GM18867 (cell line): ENCODE results near the gene CREBBP.
A peak's percentile ranks its signal among the peaks of the same experiment; 100 is the strongest.

Experiments used
- ATAC-seq: cut with Tn5 transposase; IDR thresholded peaks from one replicate; pipeline ENCODE4 v1.9.1; 2021; ENCODE audit warnings: mild to moderate bottlenecking, moderate library complexity; ENCODE audit not compliant: unreplicated experiment

CREBBP gene

DNA sequence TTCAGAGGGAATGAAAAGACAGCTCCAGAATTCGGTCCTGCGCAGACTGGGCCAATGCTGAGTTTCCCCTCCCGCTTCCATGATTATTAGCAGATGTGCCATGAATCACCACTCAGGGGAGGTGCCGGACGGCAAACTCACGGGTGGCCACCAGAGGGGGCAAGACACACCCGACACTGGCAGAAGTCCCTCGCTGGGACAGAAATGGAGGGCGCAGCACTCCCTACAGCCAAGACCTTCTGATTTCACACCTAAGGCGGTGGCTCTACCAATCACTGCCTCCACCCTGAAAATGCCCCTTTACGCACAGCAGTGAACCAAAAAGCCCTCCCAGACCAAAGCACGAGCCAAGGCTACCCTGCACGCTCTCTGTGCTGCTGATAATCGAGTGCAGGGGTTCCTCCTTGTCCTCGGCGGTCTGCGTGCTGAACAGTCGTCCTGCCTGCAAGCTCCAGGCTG lies 190.0 kb downstream of the CREBBP start:
- peak; percentile 62 for ATAC-seq

DNA sequence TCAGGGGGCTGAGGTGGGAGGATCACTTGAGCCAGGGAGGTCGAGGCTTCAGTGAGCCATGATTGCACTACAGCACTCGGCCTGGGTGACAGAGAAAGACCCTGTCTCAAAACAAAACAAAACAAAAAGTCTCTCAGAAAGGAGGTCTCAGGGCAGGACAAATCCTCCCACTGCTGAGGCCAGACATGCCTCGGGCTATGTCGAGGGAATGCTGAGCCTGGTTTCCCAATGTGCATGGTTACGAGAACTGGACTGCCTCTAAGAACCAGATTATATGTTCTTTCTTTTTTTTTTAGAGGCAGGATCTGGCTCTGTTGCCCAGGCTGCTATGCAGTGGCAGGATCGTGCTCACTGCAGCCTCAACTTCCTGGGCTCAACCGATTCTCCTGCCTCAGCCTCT lies 190.8 kb downstream of the CREBBP start:
- ATAC-seq = no peak

DNA sequence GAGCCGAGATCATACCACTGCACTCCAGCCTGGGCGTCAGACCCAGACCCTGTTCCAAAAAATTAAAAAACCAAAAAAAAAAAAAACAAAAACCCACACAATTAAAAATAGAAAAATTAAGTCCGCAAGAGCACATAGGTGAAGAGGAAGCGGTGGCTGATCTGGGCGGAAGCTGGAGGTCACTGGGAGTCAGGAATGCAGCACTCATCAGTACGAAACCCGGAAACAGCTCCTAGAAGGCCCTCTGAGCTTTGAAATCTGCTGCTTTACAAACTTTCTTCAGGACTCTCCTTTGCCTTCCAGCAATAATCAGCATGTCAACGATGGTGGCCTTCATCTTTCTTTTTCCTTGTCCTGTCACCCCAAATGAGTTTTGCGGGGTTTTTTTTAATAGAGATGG lies 192.7 kb downstream of the CREBBP start:
- no peak for ATAC-seq

DNA sequence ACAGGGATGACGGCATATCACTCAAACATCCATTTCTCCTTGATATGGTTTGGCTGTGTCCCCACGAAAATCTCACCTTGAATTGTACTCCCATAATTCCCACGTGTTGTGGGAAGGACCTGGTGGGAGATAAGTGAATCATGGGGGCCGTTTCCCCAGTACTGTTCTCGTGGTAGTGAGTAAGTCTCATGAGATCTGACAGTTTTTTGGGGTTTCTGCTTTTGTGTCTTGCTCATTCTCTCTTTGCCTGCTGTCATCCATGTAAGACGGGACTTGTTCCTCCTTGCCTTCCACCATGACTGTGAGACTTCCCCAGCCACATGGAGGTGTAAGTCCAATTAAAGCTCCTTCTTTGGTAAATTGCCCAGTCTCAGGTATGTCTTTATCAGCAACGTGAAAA lies 193.5 kb downstream of the CREBBP start:
- ATAC-seq = no peak

DNA sequence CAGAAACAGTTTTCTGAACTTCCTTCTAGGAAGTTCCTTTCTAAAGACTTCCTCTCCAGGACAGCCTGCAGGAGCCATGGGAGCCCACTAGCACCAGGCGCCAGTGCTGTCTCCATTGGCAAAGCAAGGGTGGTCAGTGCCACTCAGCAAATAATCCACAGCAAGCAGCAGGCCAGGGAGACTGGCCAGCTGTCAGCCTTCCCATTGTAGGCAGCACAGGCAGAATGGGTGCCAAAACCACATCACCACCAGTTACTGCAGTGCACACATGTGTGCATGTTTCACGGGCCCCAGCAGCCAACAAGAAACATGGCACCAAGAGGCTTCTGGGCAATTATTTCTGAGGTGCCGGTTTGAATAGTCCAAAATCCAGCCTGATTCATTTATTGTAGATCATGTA lies 199.3 kb downstream of the CREBBP start:
- ATAC-seq = no peak

DNA sequence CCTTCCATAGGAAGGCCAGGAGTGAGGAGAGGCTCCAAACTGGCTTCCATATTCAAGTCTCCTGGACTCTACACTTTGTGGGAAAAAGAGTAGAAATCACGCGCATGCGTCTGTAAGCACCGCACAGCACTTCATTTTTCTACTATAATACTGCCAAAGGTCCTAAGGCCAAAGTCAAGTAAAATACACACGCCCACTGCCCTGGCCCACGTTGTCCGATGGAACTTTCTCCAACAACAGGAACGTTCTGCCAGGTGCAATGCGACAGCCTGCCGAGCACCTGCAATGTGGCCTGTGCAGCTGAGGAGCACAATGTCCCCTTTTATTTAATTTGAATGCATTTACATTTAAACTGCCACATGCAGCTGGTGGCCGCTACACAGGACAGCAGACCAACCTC lies 202.5 kb downstream of the CREBBP start:
- no peak for ATAC-seq

DNA sequence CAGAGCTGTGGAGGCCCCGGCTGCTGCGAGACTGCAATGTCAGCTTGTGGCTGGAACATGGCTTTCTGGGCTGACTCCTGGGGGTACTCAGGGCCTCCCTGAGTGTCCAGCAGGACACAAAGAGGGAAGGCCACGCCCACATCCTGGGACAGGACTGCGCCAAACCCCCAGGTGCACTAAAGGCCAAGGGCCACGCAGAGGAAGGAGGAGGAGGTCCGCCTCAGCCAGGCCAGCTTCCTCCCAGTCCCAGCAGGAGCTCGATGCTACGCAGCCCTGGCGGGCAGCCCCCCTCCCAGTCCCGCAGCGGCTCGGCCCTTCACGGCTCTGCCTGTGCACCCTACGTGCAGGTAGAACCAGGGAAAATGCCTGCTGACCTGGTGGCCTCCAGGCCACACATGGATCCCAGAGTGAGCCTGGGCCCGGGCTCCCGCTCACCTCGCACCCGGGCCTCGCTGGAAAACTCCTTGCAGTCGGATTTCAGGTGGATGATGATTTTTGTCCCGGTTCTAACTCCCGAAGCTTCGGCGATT lies 204.8 kb downstream of the CREBBP start:
- no peak for ATAC-seq
